Osteocyte (in vitro differentiated cells): Measurements from ENCODE around the gene FANCG. TPM values are rescaled to one million over a fixed set of nuclear protein-coding genes. Genes with fewer than 3 reads are reported as not detected.
A peak's percentile ranks its signal among the peaks of the same experiment; 100 is the strongest.

Experiments
- DNase-seq: peaks from one replicate; pipeline ENCODE4 v3.0.0; 2021; ENCODE audit warnings: mixed read lengths; ENCODE audit not compliant: unreplicated experiment; ENCODE audit errors: extremely low spot score
- H3K27ac Mint-ChIP-seq: one replicate; pipeline ENCODE4 v1.8.0; 2021; ENCODE audit warnings: mild to moderate bottlenecking, mixed read lengths; ENCODE audit not compliant: unreplicated experiment
- H3K27me3 Mint-ChIP-seq: one replicate; pipeline ENCODE4 v1.8.0; 2021; ENCODE audit warnings: mixed read lengths; ENCODE audit not compliant: unreplicated experiment
- H3K36me3 Mint-ChIP-seq: one replicate; pipeline ENCODE4 v1.8.0; 2021; ENCODE audit warnings: mixed read lengths; ENCODE audit not compliant: unreplicated experiment
- H3K4me1 Mint-ChIP-seq: one replicate; pipeline ENCODE4 v1.8.0; 2021; ENCODE audit warnings: mixed read lengths; ENCODE audit not compliant: unreplicated experiment
- H3K4me3 Mint-ChIP-seq: one replicate; pipeline ENCODE4 v1.8.0; 2021; ENCODE audit warnings: mild to moderate bottlenecking, moderate library complexity, mixed read lengths; ENCODE audit not compliant: unreplicated experiment
- H3K9me3 Mint-ChIP-seq: one replicate; pipeline ENCODE4 v1.8.0; 2021; ENCODE audit warnings: mixed read lengths; ENCODE audit not compliant: unreplicated experiment
- long read RNA-seq: library from polyadenylated mRNA; unstranded; transcript quantifications from one replicate; pipeline ENCODE4 v2.0.0, GENCODE V29; 2021
- total RNA-seq: library from RNA; stranded (reverse); gene quantifications from 2 replicates; pipeline ENCODE4 v1.2.1, GENCODE V29; 2021
- TF ChIP-seq, protein P1 (sequence below): fragments of 200-600 bp; sonication (generic); IDR thresholded peaks from 2 replicates; pipeline ENCODE4 v1.5.0; 2021; ENCODE audit warnings: antibody characterized with exemption, mild to moderate bottlenecking, moderate library complexity

The FANCG gene
- 22.7 and 27.9 TPM in 2 replicates for total RNA-seq
- long read RNA-seq, transcript FANCG-201 (14 exons, 2,631 nt) = major isoform, 14 of 35 reads
- long read RNA-seq, partial matches to known transcripts = 1 of 35 reads
- long read RNA-seq, other reads (novel, unspliced or antisense) = 19 of 35 reads

DNA sequence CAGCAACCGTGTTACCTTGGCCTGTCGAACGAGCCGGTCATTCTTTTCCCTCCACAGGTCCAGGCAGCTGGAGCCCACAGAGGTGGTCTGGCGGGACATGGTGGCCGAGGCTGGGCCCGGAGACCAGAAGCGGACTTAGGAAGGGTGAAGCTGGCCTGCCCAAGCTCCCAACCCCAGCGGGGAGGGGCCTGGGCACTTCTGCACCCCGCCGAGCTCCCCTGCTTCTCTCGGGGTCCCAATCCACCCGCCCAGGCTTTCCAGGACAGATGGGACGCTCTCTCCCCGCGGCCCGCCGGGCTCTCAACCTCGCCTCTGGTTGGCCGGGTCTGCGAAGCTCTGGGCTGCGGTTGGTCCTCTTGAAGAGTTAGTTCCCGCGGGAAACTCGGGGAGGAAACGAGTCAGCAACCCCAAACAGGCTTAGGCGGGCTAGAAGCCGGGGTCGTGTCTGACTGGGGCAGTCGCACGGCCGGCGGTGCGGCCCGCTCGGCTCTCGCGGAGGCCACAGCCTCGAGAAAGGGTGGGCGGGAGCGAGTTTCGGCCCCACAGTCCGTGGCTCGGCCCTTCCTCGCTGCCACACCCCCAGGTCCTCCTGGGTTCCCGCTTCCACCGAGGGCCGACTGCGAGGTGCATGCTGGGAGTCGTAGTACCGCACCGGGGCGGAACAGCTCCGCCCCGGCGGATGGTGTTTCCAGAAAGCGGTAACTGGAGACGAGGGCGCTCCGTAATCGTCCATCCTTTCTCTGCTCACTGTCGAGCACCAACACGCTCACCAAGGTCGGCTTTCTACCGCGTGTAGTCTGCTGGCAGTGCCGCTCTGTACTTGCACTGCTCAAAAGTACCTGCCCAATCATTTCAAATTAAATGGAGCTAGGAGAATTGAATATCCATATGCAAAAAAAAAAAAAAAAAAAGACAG is at the start of gene FANCG:
FANCG (minus strand) TSS at position 517 of the 916 bp plus-strand sequence; CDS start at position 99, 418 bp downstream.
- peak; percentile 95 for DNase-seq
- peak within 1 kb of the TSS; percentile 87 for H3K4me3 Mint-ChIP-seq
- peaks cover 24% of the 10 kb centered on the region for H3K4me1 Mint-ChIP-seq
- no peaks in the 10 kb centered on the region for H3K9me3 Mint-ChIP-seq
- peak within 1 kb of the TSS; percentile 95 for H3K27ac Mint-ChIP-seq
- peaks cover 2% of the 10 kb centered on the region for H3K36me3 Mint-ChIP-seq
- TF ChIP-seq, protein P1, sequence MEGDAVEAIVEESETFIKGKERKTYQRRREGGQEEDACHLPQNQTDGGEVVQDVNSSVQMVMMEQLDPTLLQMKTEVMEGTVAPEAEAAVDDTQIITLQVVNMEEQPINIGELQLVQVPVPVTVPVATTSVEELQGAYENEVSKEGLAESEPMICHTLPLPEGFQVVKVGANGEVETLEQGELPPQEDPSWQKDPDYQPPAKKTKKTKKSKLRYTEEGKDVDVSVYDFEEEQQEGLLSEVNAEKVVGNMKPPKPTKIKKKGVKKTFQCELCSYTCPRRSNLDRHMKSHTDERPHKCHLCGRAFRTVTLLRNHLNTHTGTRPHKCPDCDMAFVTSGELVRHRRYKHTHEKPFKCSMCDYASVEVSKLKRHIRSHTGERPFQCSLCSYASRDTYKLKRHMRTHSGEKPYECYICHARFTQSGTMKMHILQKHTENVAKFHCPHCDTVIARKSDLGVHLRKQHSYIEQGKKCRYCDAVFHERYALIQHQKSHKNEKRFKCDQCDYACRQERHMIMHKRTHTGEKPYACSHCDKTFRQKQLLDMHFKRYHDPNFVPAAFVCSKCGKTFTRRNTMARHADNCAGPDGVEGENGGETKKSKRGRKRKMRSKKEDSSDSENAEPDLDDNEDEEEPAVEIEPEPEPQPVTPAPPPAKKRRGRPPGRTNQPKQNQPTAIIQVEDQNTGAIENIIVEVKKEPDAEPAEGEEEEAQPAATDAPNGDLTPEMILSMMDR = peak; percentile 8
- no peaks in the 10 kb centered on the region for H3K27me3 Mint-ChIP-seq

DNA sequence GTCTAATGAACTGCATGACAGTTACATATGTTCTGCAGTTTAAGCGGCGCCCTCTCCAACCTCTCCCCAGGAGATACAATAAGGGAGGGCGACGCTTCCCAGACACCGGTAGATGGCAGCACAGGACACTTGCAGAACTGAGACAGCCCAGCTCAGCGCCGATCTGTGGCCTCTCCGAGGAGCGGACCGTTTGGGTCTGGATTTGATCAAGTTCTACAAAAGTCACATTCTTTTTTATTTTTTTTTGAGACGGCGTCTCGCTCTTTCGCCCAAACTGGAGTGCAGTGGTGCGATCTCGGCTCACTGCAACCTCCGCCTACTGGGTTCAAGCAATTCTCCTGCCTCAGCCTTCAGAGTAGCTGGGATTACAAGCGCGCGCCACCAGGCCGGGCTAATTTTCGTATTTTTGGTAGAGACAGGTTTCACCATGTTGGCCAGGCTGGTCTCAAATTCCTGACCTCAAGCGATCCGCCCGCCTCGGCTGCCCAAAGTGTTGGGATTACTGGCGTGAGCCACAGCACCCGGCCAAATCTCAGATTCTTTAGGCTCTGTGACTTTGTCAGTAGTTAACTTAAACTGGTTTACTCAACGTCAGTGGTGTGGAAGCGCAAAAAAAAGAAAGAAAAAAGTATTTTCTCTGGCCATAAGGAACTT is 37.3 kb upstream of the FANCG start:
- H3K27ac Mint-ChIP-seq = peak overlapping the region; percentile 99
- no peaks in the 10 kb centered on the region for H3K36me3 Mint-ChIP-seq
- peaks cover 37% of the 10 kb centered on the region for H3K4me1 Mint-ChIP-seq
- peaks cover 6% of the 10 kb centered on the region for H3K27me3 Mint-ChIP-seq
- no peaks in the 10 kb centered on the region for H3K9me3 Mint-ChIP-seq
- DNase-seq = peak; percentile 95
- TF ChIP-seq, protein P1 = peak; percentile 97
- peak overlapping the region; percentile 92 for H3K4me3 Mint-ChIP-seq

DNA sequence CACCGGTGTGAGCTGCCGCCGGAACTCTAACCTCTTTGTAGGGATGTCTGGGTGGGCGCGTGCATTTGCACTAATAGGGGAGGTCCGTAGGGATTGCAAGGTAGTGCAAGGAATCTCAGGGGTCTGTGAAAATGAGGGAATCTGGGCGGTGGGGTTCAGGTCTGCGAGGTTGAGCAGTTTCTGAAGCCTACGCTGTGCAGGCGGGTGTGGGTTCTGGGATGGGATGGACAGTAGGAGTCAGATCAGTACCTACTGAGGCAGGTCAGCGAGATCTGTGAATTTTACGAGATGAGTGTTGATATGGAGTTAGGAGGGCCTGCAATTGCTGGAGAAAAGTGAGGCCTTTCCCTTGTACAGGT is 36.8 kb upstream of the FANCG start:
- Mint-ChIP-seq H3K4me1 (peaks cover 41% of the 10 kb centered on the region), H3K27me3 (peaks cover 5% of the 10 kb centered on the region), H3K36me3 (no peaks in the 10 kb centered on the region), H3K27ac (peak overlapping the region; percentile 99), H3K9me3 (no peaks in the 10 kb centered on the region), H3K4me3 (peak overlapping the region; percentile 92)
- TF ChIP-seq, protein P1 = no peak
- no peak for DNase-seq

DNA sequence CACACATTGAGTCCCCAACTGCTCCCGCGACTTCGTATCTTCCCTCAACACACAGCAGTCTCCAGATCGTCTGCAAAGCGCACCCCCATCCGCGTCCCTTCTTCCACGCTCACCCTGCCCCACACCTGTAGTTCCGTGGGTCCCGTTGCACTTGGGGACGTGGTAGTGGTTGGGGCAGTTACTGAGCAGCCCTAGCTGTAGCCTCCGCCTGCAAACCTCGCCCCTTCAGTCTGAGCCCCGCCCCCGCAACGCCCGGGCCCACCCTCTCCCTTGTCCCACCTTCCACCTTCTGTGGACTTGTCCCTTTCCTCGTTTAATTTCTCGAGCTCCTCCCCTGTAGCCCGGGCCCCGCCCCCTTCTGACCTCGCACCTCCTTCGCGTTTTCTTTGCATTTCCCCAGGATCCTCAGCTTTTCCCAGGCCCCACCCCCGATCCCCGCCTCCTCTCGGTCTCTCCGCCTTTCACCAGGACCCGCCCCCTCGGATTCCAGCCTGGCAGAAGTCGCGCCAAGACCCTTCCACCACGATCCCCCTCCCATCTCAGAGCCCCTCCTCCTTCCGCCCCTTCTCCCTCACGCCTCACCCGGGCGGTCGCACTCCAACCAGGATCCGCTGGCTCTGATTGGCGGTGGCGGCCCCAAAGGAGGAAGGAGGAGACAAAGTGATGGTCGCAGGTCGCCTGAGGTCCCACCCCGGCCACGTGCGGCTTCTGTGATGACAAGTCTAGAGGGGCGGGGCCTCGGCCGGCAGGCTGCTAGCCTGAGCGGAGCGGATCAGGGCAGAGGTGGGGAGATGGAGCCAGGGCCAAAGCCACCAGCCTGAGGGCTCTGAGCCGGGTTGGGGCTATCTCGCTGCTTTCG is 36.2 kb upstream of the FANCG start, which contains the start of gene ATOSB:
ATOSB (minus strand) TSS at position 183 of the 859 bp plus-strand sequence. CDS start 7,588 bp downstream, outside the sequence.
- Mint-ChIP-seq H3K4me3 (peak within 1 kb of the TSS; percentile 92), H3K9me3 (no peaks in the 10 kb centered on the region), H3K27ac (peak within 1 kb of the TSS; percentile 99), H3K27me3 (peaks cover 2% of the 10 kb centered on the region), H3K36me3 (no peaks in the 10 kb centered on the region), H3K4me1 (peaks cover 44% of the 10 kb centered on the region)
- TF ChIP-seq, protein P1 = no peak
- DNase-seq = peak; percentile 99
